ENCODE results near the gene ATP5F1C.

DNA sequence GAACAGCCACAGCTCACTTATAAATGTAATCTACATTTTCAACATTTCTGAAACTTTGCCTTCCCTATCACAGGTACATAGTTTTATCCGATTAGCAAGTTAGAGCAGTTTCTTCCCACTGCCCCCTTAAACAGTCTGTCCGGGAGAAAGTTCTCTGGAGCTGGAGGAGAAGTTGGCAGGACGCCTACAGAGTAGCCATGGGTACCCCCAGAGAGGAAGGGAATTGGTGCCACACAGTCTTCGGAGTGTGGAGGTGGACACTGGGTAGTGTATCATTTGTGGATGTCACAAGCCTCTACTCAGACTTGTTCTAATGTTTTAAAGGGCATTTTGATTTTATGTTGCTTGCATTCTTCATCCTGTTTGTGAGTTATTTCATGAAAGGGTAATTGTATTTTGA, 69.3 kb downstream of the ATP5F1C start:
- TF ChIP-seq, protein P1, sequence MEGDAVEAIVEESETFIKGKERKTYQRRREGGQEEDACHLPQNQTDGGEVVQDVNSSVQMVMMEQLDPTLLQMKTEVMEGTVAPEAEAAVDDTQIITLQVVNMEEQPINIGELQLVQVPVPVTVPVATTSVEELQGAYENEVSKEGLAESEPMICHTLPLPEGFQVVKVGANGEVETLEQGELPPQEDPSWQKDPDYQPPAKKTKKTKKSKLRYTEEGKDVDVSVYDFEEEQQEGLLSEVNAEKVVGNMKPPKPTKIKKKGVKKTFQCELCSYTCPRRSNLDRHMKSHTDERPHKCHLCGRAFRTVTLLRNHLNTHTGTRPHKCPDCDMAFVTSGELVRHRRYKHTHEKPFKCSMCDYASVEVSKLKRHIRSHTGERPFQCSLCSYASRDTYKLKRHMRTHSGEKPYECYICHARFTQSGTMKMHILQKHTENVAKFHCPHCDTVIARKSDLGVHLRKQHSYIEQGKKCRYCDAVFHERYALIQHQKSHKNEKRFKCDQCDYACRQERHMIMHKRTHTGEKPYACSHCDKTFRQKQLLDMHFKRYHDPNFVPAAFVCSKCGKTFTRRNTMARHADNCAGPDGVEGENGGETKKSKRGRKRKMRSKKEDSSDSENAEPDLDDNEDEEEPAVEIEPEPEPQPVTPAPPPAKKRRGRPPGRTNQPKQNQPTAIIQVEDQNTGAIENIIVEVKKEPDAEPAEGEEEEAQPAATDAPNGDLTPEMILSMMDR (IDR thresholded peaks at IDR 0.05): no peak
- TF ChIP-seq, protein P2, sequence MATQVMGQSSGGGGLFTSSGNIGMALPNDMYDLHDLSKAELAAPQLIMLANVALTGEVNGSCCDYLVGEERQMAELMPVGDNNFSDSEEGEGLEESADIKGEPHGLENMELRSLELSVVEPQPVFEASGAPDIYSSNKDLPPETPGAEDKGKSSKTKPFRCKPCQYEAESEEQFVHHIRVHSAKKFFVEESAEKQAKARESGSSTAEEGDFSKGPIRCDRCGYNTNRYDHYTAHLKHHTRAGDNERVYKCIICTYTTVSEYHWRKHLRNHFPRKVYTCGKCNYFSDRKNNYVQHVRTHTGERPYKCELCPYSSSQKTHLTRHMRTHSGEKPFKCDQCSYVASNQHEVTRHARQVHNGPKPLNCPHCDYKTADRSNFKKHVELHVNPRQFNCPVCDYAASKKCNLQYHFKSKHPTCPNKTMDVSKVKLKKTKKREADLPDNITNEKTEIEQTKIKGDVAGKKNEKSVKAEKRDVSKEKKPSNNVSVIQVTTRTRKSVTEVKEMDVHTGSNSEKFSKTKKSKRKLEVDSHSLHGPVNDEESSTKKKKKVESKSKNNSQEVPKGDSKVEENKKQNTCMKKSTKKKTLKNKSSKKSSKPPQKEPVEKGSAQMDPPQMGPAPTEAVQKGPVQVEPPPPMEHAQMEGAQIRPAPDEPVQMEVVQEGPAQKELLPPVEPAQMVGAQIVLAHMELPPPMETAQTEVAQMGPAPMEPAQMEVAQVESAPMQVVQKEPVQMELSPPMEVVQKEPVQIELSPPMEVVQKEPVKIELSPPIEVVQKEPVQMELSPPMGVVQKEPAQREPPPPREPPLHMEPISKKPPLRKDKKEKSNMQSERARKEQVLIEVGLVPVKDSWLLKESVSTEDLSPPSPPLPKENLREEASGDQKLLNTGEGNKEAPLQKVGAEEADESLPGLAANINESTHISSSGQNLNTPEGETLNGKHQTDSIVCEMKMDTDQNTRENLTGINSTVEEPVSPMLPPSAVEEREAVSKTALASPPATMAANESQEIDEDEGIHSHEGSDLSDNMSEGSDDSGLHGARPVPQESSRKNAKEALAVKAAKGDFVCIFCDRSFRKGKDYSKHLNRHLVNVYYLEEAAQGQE (IDR thresholded peaks at IDR 0.05; ENCODE audit: low read depth, low read length): no peak
- TF ChIP-seq, protein P3, sequence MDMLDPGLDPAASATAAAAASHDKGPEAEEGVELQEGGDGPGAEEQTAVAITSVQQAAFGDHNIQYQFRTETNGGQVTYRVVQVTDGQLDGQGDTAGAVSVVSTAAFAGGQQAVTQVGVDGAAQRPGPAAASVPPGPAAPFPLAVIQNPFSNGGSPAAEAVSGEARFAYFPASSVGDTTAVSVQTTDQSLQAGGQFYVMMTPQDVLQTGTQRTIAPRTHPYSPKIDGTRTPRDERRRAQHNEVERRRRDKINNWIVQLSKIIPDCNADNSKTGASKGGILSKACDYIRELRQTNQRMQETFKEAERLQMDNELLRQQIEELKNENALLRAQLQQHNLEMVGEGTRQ (IDR thresholded peaks at IDR 0.05; ENCODE audit: borderline replicate concordance, low read depth, low read length): no peak
- TF ChIP-seq SIN3A (IDR thresholded peaks at IDR 0.05; ENCODE audit: borderline replicate concordance, low read depth, low read length) (no peak), TAF1 (IDR thresholded peaks at IDR 0.05; ENCODE audit: borderline replicate concordance, low read depth, low read length) (no peak), RXRA (IDR thresholded peaks at IDR 0.05; ENCODE audit: borderline replicate concordance, low read depth) (no peak), RFX5 (IDR thresholded peaks at IDR 0.05; ENCODE audit: low read length) (no peak), GATA2 (CRISPR knock-in tag; IDR thresholded peaks at IDR 0.05) (no peak), YY1 (IDR thresholded peaks at IDR 0.05; ENCODE audit: low read depth) (no peak), SMC3 (IDR thresholded peaks at IDR 0.05; ENCODE audit: low read depth, low read length) (no peak), RCOR1 (IDR thresholded peaks at IDR 0.05; ENCODE audit: low read length) (no peak), GABPA (IDR thresholded peaks at IDR 0.05; ENCODE audit: low read depth) (no peak), MXI1 (IDR thresholded peaks at IDR 0.05; ENCODE audit: low read depth, low read length) (no peak)
- TF ChIP-seq, protein P4, sequence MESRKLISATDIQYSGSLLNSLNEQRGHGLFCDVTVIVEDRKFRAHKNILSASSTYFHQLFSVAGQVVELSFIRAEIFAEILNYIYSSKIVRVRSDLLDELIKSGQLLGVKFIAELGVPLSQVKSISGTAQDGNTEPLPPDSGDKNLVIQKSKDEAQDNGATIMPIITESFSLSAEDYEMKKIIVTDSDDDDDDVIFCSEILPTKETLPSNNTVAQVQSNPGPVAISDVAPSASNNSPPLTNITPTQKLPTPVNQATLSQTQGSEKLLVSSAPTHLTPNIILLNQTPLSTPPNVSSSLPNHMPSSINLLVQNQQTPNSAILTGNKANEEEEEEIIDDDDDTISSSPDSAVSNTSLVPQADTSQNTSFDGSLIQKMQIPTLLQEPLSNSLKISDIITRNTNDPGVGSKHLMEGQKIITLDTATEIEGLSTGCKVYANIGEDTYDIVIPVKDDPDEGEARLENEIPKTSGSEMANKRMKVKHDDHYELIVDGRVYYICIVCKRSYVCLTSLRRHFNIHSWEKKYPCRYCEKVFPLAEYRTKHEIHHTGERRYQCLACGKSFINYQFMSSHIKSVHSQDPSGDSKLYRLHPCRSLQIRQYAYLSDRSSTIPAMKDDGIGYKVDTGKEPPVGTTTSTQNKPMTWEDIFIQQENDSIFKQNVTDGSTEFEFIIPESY (IDR thresholded peaks at IDR 0.05; ENCODE audit: borderline replicate concordance, low read depth): no peak

Measured in SK-N-SH (cell line).